HepG2 (cell line): ENCODE results near the gene ABCB7. TPM values are rescaled to one million over a fixed set of nuclear protein-coding genes. Genes with fewer than 3 reads are reported as not detected.

Experiments used
- ATAC-seq: fragments of 200-7000 bp; cut with Tn5 transposase; 3 replicates; pipeline ENCODE4 v1.9.1; 2020; ENCODE audit warnings: mild to moderate bottlenecking, moderate library complexity
- BruUV-seq: library from RNA; stranded (reverse); fragments of 400-500 nt; replicated peaks from 2 replicates; lab custom pipeline; 2021; lab: Mats Ljungman, UMichigan
- CTCF ChIA-PET: fragments of 300-600 bp; formaldehyde crosslinking; extraction: SDS; loops from one replicate; lab custom pipeline; 2021; ENCODE audit warnings: low total read pairs, inconsistent platforms, low intra/inter-chr PET ratio; lab: Yijun Ruan, JAX
- POLR2A ChIA-PET: fragments of 350-600 bp; sonication (Branson Sonifier 250); formaldehyde crosslinking; loops from one replicate; lab custom pipeline; 2020; ENCODE audit warnings: antibody characterized with exemption, inconsistent platforms; lab: Yijun Ruan, JAX
- DNase-seq: peaks from one replicate; pipeline ENCODE4 v3.0.0-alpha.2; 2015; ENCODE audit warnings: low spot score
- FAIRE-seq: peaks from 3 replicates; lab custom pipeline; 2011; peaks lifted over from hg19 to GRCh38; lab: Jason Lieb, UNC
- H2AFZ ChIP-seq: one replicate; pipeline ENCODE4 v1.6.1; 2011; ENCODE audit warnings: low read length, inconsistent platforms
- H3K27ac ChIP-seq: fragments of 300-600 bp; 3 replicates; pipeline ENCODE4 v1.8.0; 2011; ENCODE audit warnings: mixed run types, mild to moderate bottlenecking, mixed read lengths, low read length, inconsistent platforms; ENCODE audit not compliant: insufficient read depth; ENCODE audit errors: extremely low read length
- H3K27me3 ChIP-seq, 2 experiments: fragments of 200-600 bp in 1 of 2; 2 replicates in 1 of 2; 3 replicates in 1 of 2; pipeline versions ENCODE4 v1.6.0 to v1.8.0; 2011; ENCODE audit warnings: low read length in 2 of 2, mild to moderate bottlenecking in 2 of 2, moderate library complexity in 2 of 2, inconsistent platforms in 1 of 2; ENCODE audit not compliant: insufficient read depth in 2 of 2, control insufficient read depth in 1 of 2
- H3K36me3 ChIP-seq, 2 experiments: fragments of 200-600 bp in 1 of 2; replicated peaks in 1 of 2; 2 replicates in 1 of 2; 3 replicates in 1 of 2; pipeline versions ENCODE4 v1.5.1 to v1.8.0; 2011; ENCODE audit warnings: low read length in 2 of 2, inconsistent platforms in 1 of 2; ENCODE audit not compliant: insufficient read depth in 2 of 2, control insufficient read depth in 1 of 2
- H3K4me1 ChIP-seq: 2 replicates; pipeline ENCODE4 v1.5.1; 2012; ENCODE audit warnings: low read length, inconsistent platforms; ENCODE audit not compliant: insufficient read depth
- H3K4me2 ChIP-seq: 2 replicates; pipeline ENCODE4 v1.6.0; 2011; ENCODE audit warnings: low read depth, low read length, inconsistent platforms
- H3K4me3 ChIP-seq, 3 experiments: fragments of 200-600 bp in 1 of 3; sonication (generic), shearing (Covaris generic) in 1 of 3; replicated peaks in 1 of 3; 2 replicates each; pipeline ENCODE4 v1.5.1; 2011 to 2016; ENCODE audit warnings: low read length in 3 of 3, inconsistent platforms in 2 of 3, low read depth in 2 of 3, mild to moderate bottlenecking in 2 of 3, control low read depth in 1 of 3, mixed read lengths in 1 of 3; ENCODE audit not compliant: insufficient read depth in 1 of 3
- H3K79me2 ChIP-seq: one replicate; pipeline ENCODE4 v1.6.1; 2011; ENCODE audit warnings: low read length, inconsistent platforms; ENCODE audit not compliant: insufficient read depth
- H3K9ac ChIP-seq: 2 replicates; pipeline ENCODE4 v1.6.0; 2011; ENCODE audit warnings: mild to moderate bottlenecking, low read depth, low read length, inconsistent platforms; ENCODE audit not compliant: insufficient read depth
- H3K9me3 ChIP-seq: 2 replicates; pipeline ENCODE4 v1.5.1; 2012; ENCODE audit warnings: mild to moderate bottlenecking, low read length
- H4K20me1 ChIP-seq: 2 replicates; pipeline ENCODE4 v1.6.0; 2011; ENCODE audit warnings: inconsistent platforms, mild to moderate bottlenecking, low read length, moderate library complexity; ENCODE audit not compliant: insufficient read depth
- ATAD3A ChIP-seq: sonication (generic); formaldehyde crosslinking; IDR thresholded peaks from 2 replicates; pipeline ENCODE4 v1.4.0; 2020; ENCODE audit warnings: missing genetic modification reagents
- HDAC6 ChIP-seq: fragments of 200-600 bp; sonication (generic); IDR thresholded peaks from 2 replicates; pipeline ENCODE4 v1.7.0; 2017; ENCODE audit warnings: mild to moderate bottlenecking, antibody characterized with exemption, low read length, low read depth
- HINFP ChIP-seq: sonication (generic); formaldehyde crosslinking; IDR thresholded peaks from 2 replicates; pipeline ENCODE4 v1.4.0; 2020; ENCODE audit warnings: low read depth, mild to moderate bottlenecking, missing genetic modification reagents
- HNRNPUL1 ChIP-seq: fragments of 200-400 bp; formaldehyde crosslinking; IDR thresholded peaks from 2 replicates; pipeline ENCODE4 v1.6.1; 2017; ENCODE audit warnings: low read depth, mild to moderate bottlenecking, low read length, moderate library complexity
- KAT7 ChIP-seq: IDR thresholded peaks from 2 replicates; pipeline ENCODE4 v1.6.1; 2018; ENCODE audit warnings: borderline replicate concordance, missing compliant biosample characterization
- NFE2L2 ChIP-seq: fragments of 150-350 bp; IDR thresholded peaks from 2 replicates; pipeline ENCODE4 v1.6.1; 2014; ENCODE audit warnings: low read length
- PAX8 ChIP-seq: sonication (generic); formaldehyde crosslinking; IDR thresholded peaks from 2 replicates; pipeline ENCODE4 v1.8.0; 2022; ENCODE audit warnings: mild to moderate bottlenecking, missing genetic modification reagents, borderline replicate concordance
- RELA ChIP-seq: sonication (generic); formaldehyde crosslinking; IDR thresholded peaks from 2 replicates; pipeline ENCODE4 v1.4.0; 2020; ENCODE audit warnings: missing genetic modification reagents
- TMF1 ChIP-seq: sonication (generic); formaldehyde crosslinking; IDR thresholded peaks from 2 replicates; pipeline ENCODE4 v1.8.1; 2022; ENCODE audit warnings: low read depth, missing genetic modification reagents
- ZNF713 ChIP-seq: sonication (generic); formaldehyde crosslinking; IDR thresholded peaks from 2 replicates; pipeline ENCODE4 v1.4.0; 2020; ENCODE audit warnings: mild to moderate bottlenecking, missing genetic modification reagents
- ZNF850 ChIP-seq: sonication (generic); formaldehyde crosslinking; conservative IDR thresholded peaks from 2 replicates; pipeline ENCODE4 v1.9.0; 2021; ENCODE audit warnings: mild to moderate bottlenecking, missing genetic modification reagents
- WGBS: methylation state at CpG from one replicate; pipeline ENCODE4 v1.1.6; 2017; ENCODE audit warnings: low lambda C conversion rate; 5-methylcytosine and 5-hydroxymethylcytosine counted together
- in situ Hi-C: cut with HindIII; loops from 2 replicates; pipeline ENCODE4 v1.10.0; 2017; ENCODE audit warnings: low pct_unique_long_range_greater_than_20kb; ENCODE audit not compliant: extremely low pct_ligation_motif_present
- intact Hi-C: fragments of 100-400 bp; cut with micrococcal nuclease; formaldehyde crosslinking; loops from one replicate; pipeline ENCODE4 v1.10.0; 2022; ENCODE audit not compliant: unreplicated experiment
- polyA plus RNA-seq, 8 experiments: library from polyadenylated mRNA; depleted of rRNA in 3 of 8; stranded (reverse) in 7 of 8; unstranded in 1 of 8; fragments of >200 nt; fragmentation: Illumina TruSeq in 4 of 8; extraction: Trizol in 4 of 8; gene quantifications; 2 replicates each; pipeline versions ENCODE4 v1.2.1 to v1.2.3, GENCODE V29; 2011 to 2016; ENCODE audit warnings: low read depth in 4 of 8, missing spikeins in 1 of 8, mixed read lengths in 1 of 8; ENCODE audit not compliant: insufficient read depth in 1 of 8
- total RNA-seq, 5 experiments: library from RNA; depleted of rRNA; stranded (reverse); fragments of >200 nt; fragmentation: Illumina TruSeq; extraction: Trizol; gene quantifications; 2 replicates each; pipeline ENCODE4 v1.2.3, GENCODE V29; 2016; ENCODE audit warnings: low read depth in 1 of 5
- TF ChIP-seq, protein P1 (sequence below): sonication (generic); formaldehyde crosslinking; IDR thresholded peaks from 2 replicates; pipeline ENCODE4 v1.8.0; 2022; ENCODE audit warnings: mild to moderate bottlenecking, missing genetic modification reagents; ENCODE audit not compliant: insufficient replicate concordance

The ABCB7 gene
- total and polyA plus RNA-seq, 2 of the 13 experiments (the other 11 are each of a cell fraction or from before 2014, with no cell fraction given): 27.7 to 28.7 TPM

DNA sequence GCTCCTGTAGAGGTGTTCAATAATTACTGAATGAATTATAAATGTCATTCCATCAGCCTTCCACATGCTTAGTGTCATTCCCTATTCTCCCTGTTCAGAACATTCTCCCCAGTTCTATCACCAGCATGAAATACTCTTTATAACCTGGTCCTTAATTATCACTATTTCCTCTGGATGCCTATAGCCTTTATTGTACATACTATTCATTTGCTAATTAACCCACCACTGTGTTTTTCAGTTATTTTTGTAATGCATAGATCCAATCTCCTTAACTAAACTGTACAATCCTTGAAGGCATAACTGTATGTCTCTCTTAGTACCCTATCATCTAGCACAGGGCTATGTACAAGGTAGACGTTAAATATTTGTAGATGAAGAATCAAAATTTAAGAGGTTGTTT, 1.2 kb downstream of the ABCB7 start (continued):
- TF ChIP-seq ATAD3A (CRISPR knock-in tag): no peak
- TF ChIP-seq, all 625 proteins: peak for 0

DNA sequence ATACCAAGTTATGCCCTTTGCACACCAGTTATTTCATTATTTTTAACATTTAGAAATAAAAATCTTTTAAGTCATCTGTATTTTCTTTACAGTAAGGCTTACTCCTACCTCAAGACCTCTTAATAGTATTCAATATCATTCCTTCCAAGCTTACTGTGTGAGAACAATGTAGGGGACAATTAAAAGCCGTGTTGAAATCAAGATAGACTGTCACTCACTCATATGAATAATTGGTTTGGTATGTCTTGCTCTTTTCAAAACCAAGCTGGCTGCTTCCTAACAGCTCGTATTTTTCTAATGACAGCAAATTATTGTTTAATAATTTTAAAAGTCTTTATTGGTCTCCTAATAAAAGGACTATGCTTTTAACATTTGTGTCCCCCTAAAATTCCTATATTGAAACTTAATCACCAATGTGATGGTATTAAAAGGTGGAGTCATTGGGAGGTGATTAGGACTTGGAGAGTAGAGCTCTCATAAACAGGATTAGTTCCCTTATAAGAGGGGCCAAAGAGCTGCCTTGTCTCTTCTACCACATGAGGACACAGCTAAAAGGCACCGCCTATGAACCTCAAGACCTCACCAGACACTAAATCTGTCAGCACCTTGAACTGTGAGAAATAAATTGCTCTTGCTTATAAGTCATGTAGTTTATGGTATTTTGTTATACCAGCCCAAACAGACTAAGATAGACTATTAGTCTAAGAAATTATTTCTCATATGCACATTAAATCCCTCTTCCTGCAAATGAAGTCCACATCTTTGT, 4.1 kb downstream of the ABCB7 start:
- in situ Hi-C loops (no loop called here), intact Hi-C loops (no loop called here)
- WGBS: 97% methylated on average over 3 of the region's 3 CpGs
- Histone ChIP-seq H2AFZ (no peak overlapping the region), H3K4me2 (no peak overlapping the region), H3K27ac (no peak overlapping the region), H3K4me3 (no peak overlapping the region), H3K27me3 (no peaks in the 10 kb centered on the region; a peak in 1 of 5 replicates), H3K4me1 (peaks cover 7% of the 10 kb centered on the region; the same call in 1 of the 2 replicates), H3K9ac (no peak overlapping the region), H3K9me3 (no peaks in the 10 kb centered on the region), H3K36me3 (no peaks in the 10 kb centered on the region), H3K79me2 (peaks cover 11% of the 10 kb centered on the region)
- FAIRE-seq: no peak
- no peak for ATAC-seq
- no TSS peak for BruUV-seq
- POLR2A ChIA-PET: no interaction called here
- CTCF ChIA-PET: no interaction called here
- no peak for DNase-seq
- TF ChIP-seq HINFP (CRISPR knock-in tag) (no peak), HDAC6 (no peak)
- TF ChIP-seq, all 625 proteins: peak for 0
- no peaks in the 10 kb centered on the region for H4K20me1 ChIP-seq

- Histone ChIP-seq H4K20me1 (no peaks in the 10 kb centered on the region), H2AFZ (no peak overlapping the region), H3K27me3 (no peaks in the 10 kb centered on the region), H3K4me3 (no peak overlapping the region), H3K36me3 (no peaks in the 10 kb centered on the region), H3K9me3 (no peaks in the 10 kb centered on the region), H3K4me2 (no peak overlapping the region), H3K9ac (no peak overlapping the region), H3K4me1 (peaks cover 3% of the 10 kb centered on the region; the same call in 1 of the 2 replicates), H3K27ac (no peak overlapping the region), H3K79me2 (peaks cover 4% of the 10 kb centered on the region)
- in situ Hi-C loops (no loop called here), intact Hi-C loops (loop anchor here (10.0 kb wide), 1 partner anchor 1115 kb away; no protein-coding TSS in a partner anchor)
- WGBS: 95% methylated on average over 1 of the region's 1 CpG
- ChIA-PET CTCF (no interaction called here), POLR2A (no interaction called here)
- ATAC-seq (no peak), FAIRE-seq (no peak), DNase-seq (no peak)
- no TSS peak for BruUV-seq
- TF ChIP-seq KAT7 (CRISPR knock-in tag): no peak
- no peak for TF ChIP-seq PAX8 (CRISPR knock-in tag)
- TF ChIP-seq NFE2L2: no peak
- TF ChIP-seq, protein P1, sequence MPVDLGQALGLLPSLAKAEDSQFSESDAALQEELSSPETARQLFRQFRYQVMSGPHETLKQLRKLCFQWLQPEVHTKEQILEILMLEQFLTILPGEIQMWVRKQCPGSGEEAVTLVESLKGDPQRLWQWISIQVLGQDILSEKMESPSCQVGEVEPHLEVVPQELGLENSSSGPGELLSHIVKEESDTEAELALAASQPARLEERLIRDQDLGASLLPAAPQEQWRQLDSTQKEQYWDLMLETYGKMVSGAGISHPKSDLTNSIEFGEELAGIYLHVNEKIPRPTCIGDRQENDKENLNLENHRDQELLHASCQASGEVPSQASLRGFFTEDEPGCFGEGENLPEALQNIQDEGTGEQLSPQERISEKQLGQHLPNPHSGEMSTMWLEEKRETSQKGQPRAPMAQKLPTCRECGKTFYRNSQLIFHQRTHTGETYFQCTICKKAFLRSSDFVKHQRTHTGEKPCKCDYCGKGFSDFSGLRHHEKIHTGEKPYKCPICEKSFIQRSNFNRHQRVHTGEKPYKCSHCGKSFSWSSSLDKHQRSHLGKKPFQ (CRISPR knock-in tag): no peak
- no peak for TF ChIP-seq HNRNPUL1
- no peak for TF ChIP-seq TMF1
- TF ChIP-seq RELA (CRISPR knock-in tag): no peak
- no peak for TF ChIP-seq ZNF713
- no peak for TF ChIP-seq ZNF850 (CRISPR knock-in tag)
Observed at GRCh38 chrX:75149654-75150053, 6.4 kb downstream of the ABCB7 start.
